GM19023 (cell line): ENCODE measurements around the gene LRSAM1.

Experiments used
- ATAC-seq: cut with Tn5 transposase; IDR thresholded peaks from one replicate; pipeline ENCODE4 v1.9.1; 2021; ENCODE audit warnings: mild to moderate bottlenecking, moderate library complexity; ENCODE audit not compliant: unreplicated experiment

LRSAM1 gene

GRCh38 chr9:127546125-127546832 is 95.0 kb downstream of the LRSAM1 start:
- ATAC-seq, result no peak

DNA sequence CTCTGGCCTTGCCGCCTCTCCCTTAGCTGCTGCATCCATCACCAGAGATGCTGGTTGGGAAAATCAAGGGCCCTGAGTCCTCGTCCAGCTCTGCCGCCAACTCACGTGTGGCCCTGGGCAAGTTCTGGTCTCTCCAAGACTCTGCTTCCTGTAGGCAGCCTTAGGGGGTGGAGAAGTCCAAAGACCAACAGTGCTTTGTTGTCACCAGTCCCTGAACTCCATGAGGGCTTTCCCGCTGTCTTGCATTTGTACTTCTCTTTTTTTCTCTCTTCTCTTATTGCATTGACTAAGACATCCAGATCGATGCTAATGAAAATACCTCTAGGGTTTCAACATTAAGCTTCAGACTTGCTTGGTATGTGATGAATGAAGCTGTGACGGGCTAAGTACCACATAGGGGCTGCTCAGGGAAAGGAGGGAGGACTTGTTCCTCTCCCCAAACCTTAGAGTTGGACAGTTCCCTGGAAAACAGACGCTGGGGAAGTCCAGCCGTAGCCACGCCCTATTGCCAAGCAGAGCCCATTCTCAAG is 97.1 kb downstream of the LRSAM1 start:
- ATAC-seq, result no peak

DNA sequence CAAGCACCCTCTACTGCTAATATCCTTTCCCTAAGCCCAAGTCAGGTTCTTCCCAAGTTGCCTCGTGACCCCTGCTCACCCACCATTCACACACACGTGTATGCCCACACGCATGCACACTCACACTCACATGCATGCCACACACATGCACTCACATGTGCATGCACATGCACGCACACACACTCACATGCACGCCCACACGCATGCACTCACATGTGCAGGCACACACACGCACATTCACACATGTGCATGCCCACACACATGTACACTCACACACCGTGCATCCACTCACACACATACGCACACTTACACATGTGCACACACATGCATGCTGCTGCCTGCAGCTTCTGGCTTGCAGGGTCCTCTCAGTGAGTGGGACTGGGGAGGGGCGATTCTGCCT is 97.9 kb downstream of the LRSAM1 start:
- no peak for ATAC-seq

GRCh38 chr9:127549751-127550150 is 98.4 kb downstream of the LRSAM1 start:
- ATAC-seq, result no peak

- no peak for ATAC-seq
These were observed 99.0 kb downstream of the LRSAM1 start for GRCh38 chr9:127550282-127550681.

DNA sequence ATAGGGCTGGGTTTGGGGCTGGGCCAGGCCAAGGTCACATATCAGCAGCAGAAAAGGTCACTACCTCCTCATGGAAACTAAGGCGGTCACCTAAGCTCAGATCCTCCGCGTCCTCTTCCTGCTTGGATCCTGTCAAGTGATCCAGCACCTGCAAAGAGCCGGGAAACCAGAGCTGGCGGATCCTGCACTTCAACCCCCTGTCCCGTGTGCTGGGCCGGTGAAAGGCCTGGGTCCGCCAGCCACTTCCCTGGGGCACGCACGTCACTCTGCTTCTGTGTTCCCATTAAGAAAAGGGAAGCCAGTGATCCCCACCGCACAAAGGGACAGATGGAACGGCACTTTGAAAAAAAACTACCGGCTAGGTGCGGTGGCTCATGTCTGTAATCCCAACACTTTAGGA is 99.4 kb downstream of the LRSAM1 start:
- no peak for ATAC-seq
